HL-60 (cell line): ENCODE data around the gene CTU1.

Experiments
- DNase-seq, 2 experiments: peaks; one replicate each; pipeline ENCODE4 v3.0.0-alpha.2; 2010 to 2020; ENCODE audit warnings: low read depth in 1 of 2, low spot score in 1 of 2
- H3K27ac ChIP-seq: fragments of 250-450 bp; sonication (Bioruptor Pico); replicated peaks from 2 replicates; pipeline ENCODE4 v1.5.1; 2020; ENCODE audit warnings: mild to moderate bottlenecking, moderate library complexity
- H3K27me3 ChIP-seq: fragments of 250-450 bp; sonication (Bioruptor Pico); 2 replicates; pipeline ENCODE4 v1.5.1; 2021; ENCODE audit warnings: mild to moderate bottlenecking, moderate library complexity; ENCODE audit not compliant: insufficient read depth, poor library complexity, severe bottlenecking
- H3K4me3 ChIP-seq: replicated peaks from 2 replicates; pipeline ENCODE4 v1.5.1; 2011; ENCODE audit warnings: mild to moderate bottlenecking, control low read depth, low read length; ENCODE audit not compliant: insufficient read depth
- CTCF ChIP-seq: IDR thresholded peaks from one replicate; pipeline ENCODE4 v1.5.1; 2011; ENCODE audit warnings: low read length, control low read depth, inconsistent platforms; ENCODE audit not compliant: insufficient read depth
- GABPA ChIP-seq: IDR thresholded peaks from 2 replicates; pipeline ENCODE4 v1.6.1; 2012; ENCODE audit warnings: low read depth
- POLR2AphosphoS5 ChIP-seq: IDR thresholded peaks from 2 replicates; pipeline ENCODE4 v1.6.1; 2012; ENCODE audit warnings: low read depth
- REST ChIP-seq: IDR thresholded peaks from 2 replicates; pipeline ENCODE4 v1.6.1; 2012; ENCODE audit warnings: low read depth; ENCODE audit not compliant: insufficient replicate concordance
- SPI1 ChIP-seq: IDR thresholded peaks from 2 replicates; pipeline ENCODE4 v1.6.1; 2012; ENCODE audit warnings: low read depth, mild to moderate bottlenecking, borderline replicate concordance

CTU1 gene

GRCh38 chr19:51060973-51061372, 47.2 kb downstream of the CTU1 start:
- no peak for DNase-seq
- H3K4me3 ChIP-seq: no peak overlapping the region
- H3K27me3 ChIP-seq: peaks cover 11% of the 10 kb centered on the region
- no peak overlapping the region for H3K27ac ChIP-seq
- TF ChIP-seq POLR2AphosphoS5: no peak
- TF ChIP-seq REST: no peak
- TF ChIP-seq SPI1: no peak
- no peak for TF ChIP-seq GABPA
- no peak for TF ChIP-seq CTCF

GRCh38 chr19:51060336-51060735, 47.9 kb downstream of the CTU1 start:
- DNase-seq: no peak
- no peak overlapping the region for H3K27ac ChIP-seq
- no peak overlapping the region for H3K4me3 ChIP-seq
- H3K27me3 ChIP-seq: peaks cover 7% of the 10 kb centered on the region
- TF ChIP-seq REST (no peak), GABPA (no peak), CTCF (no peak), POLR2AphosphoS5 (no peak), SPI1 (no peak)

- TF ChIP-seq POLR2AphosphoS5 (no peak), SPI1 (no peak), REST (no peak), CTCF (no peak), GABPA (no peak)
- peaks cover 6% of the 10 kb centered on the region for H3K27me3 ChIP-seq
- H3K4me3 ChIP-seq: no peak overlapping the region
- no peak for DNase-seq
- H3K27ac ChIP-seq: no peak overlapping the region
These were observed 48.5 kb downstream of the CTU1 start for GRCh38 chr19:51059715-51060114.
